H1 (cell line): Measurements from ENCODE around the gene TOM1L2. TPM values are rescaled to one million over a fixed set of nuclear protein-coding genes. Genes with fewer than 3 reads are reported as not detected.
A peak's percentile ranks its signal among the peaks of the same experiment; 100 is the strongest.

ENCODE experiments used
- CTCF ChIA-PET: fragments of 300-600 bp; sonication (Branson Sonifier 250); formaldehyde crosslinking; loops from one replicate; lab custom pipeline; 2021; ENCODE audit not compliant: partially characterized antibody; lab: Charles Lee
- POLR2A ChIA-PET: fragments of 300-600 bp; sonication (Branson Sonifier 250); formaldehyde crosslinking; loops from one replicate; lab custom pipeline; 2021; ENCODE audit warnings: inconsistent platforms; ENCODE audit not compliant: partially characterized antibody; lab: Charles Lee
- DNase-seq, 2 experiments: peaks; one replicate each; pipeline versions ENCODE4 v3.0.0 to v3.0.0-alpha.2; 2010 to 2022; ENCODE audit warnings: low spot score in 2 of 2, low read depth in 1 of 2, mixed read lengths in 1 of 2
- FAIRE-seq: peaks from 2 replicates; lab custom pipeline; 2011; peaks lifted over from hg19 to GRCh38; lab: Jason Lieb, UNC
- H2AFZ ChIP-seq: 2 replicates; pipeline ENCODE4 v1.8.1; 2012; ENCODE audit warnings: low read length, inconsistent platforms
- H2AK5ac ChIP-seq: 2 replicates; pipeline ENCODE4 v1.6.1; 2013; ENCODE audit warnings: low read depth, low read length
- H2BK120ac ChIP-seq: replicated peaks from 2 replicates; pipeline ENCODE3; 2013; ENCODE audit warnings: low read depth, low read length, inconsistent platforms
- H2BK12ac ChIP-seq: 2 replicates; pipeline ENCODE4 v1.6.1; 2013; ENCODE audit warnings: low read depth, low read length
- H2BK15ac ChIP-seq: 2 replicates; pipeline ENCODE4 v1.6.1; 2013; ENCODE audit warnings: low read length
- H2BK20ac ChIP-seq: 2 replicates; pipeline ENCODE4 v1.6.1; 2013; ENCODE audit warnings: low read length
- H2BK5ac ChIP-seq: 2 replicates; pipeline ENCODE4 v1.6.1; 2013; ENCODE audit warnings: low read depth, low read length
- H3K14ac ChIP-seq: 2 replicates; pipeline ENCODE4 v1.6.1; 2013; ENCODE audit warnings: inconsistent platforms; ENCODE audit not compliant: insufficient read length
- H3K18ac ChIP-seq: 2 replicates; pipeline ENCODE4 v1.6.1; 2013; ENCODE audit warnings: low read length; ENCODE audit errors: extremely low read depth
- H3K23ac ChIP-seq: 2 replicates; pipeline ENCODE4 v1.6.1; 2013; ENCODE audit warnings: inconsistent platforms; ENCODE audit not compliant: insufficient read length
- H3K23me2 ChIP-seq: 2 replicates; pipeline ENCODE4 v1.6.1; 2013; ENCODE audit warnings: low read depth, low read length
- H3K27ac ChIP-seq: 2 replicates; pipeline ENCODE4 v1.6.1; 2011; ENCODE audit warnings: low read depth, low read length, inconsistent platforms
- H3K27me3 ChIP-seq, 4 experiments: replicated peaks in 1 of 4; 1 replicate in 1 of 4; 2 replicates in 3 of 4; pipeline versions ENCODE4 v1.6.1 to v1.8.1; 2011 to 2013; ENCODE audit warnings: low read length in 3 of 4, mild to moderate bottlenecking in 3 of 4, inconsistent platforms in 2 of 4, mixed read lengths in 2 of 4, moderate library complexity in 1 of 4; ENCODE audit not compliant: control insufficient read depth in 3 of 4, insufficient read depth in 3 of 4; ENCODE audit errors: extremely low read depth in 1 of 4
- H3K36me3 ChIP-seq, 4 experiments: 2 replicates each; pipeline versions ENCODE4 v1.6.1 to v1.8.1; 2011 to 2013; ENCODE audit warnings: mild to moderate bottlenecking in 4 of 4, low read length in 3 of 4, moderate library complexity in 2 of 4, control low read depth in 1 of 4, inconsistent platforms in 1 of 4; ENCODE audit not compliant: insufficient read depth in 4 of 4, control insufficient read depth in 2 of 4
- H3K4ac ChIP-seq: replicated peaks from 2 replicates; pipeline ENCODE3; 2013; ENCODE audit warnings: low read length, low read depth, mixed read lengths, inconsistent platforms; ENCODE audit not compliant: insufficient read length
- H3K4me1 ChIP-seq, 4 experiments: replicated peaks in 1 of 4; 1 replicate in 1 of 4; 2 replicates in 3 of 4; pipeline versions ENCODE4 v1.6.1 to v1.8.1; 2011 to 2013; ENCODE audit warnings: low read length in 3 of 4, inconsistent platforms in 2 of 4, mixed read lengths in 1 of 4; ENCODE audit not compliant: insufficient read depth in 4 of 4, control insufficient read depth in 3 of 4
- H3K4me2 ChIP-seq, 2 experiments: 2 replicates each; pipeline versions ENCODE4 v1.6.1 to v1.8.1; 2011 to 2013; ENCODE audit warnings: low read depth in 2 of 2, low read length in 2 of 2, control low read depth in 1 of 2, inconsistent platforms in 1 of 2, mild to moderate bottlenecking in 1 of 2; ENCODE audit not compliant: insufficient read depth in 1 of 2
- H3K4me3 ChIP-seq, 4 experiments: fragments of 200-600, 300-600 bp in 1 of 4; sonication (generic), shearing (Covaris generic), sonication (Bioruptor Twin) in 1 of 4; 2 replicates each; pipeline versions ENCODE4 v1.5.1 to v1.8.1; 2011 to 2016; ENCODE audit warnings: low read length in 4 of 4, low read depth in 3 of 4, control low read depth in 2 of 4, inconsistent platforms in 2 of 4, mild to moderate bottlenecking in 2 of 4, mixed read lengths in 1 of 4, moderate library complexity in 1 of 4; ENCODE audit not compliant: insufficient read depth in 2 of 4; ENCODE audit errors: extremely low read depth in 1 of 4
- H3K56ac ChIP-seq: replicated peaks from 2 replicates; pipeline ENCODE3; 2013; ENCODE audit warnings: low read depth, mild to moderate bottlenecking, mixed read lengths, low read length, inconsistent platforms; ENCODE audit not compliant: insufficient read length
- H3K79me1 ChIP-seq: 2 replicates; pipeline ENCODE4 v1.6.1; 2013; ENCODE audit warnings: low read depth, low read length, control low read depth
- H3K79me2 ChIP-seq, 2 experiments: 2 replicates each; pipeline versions ENCODE4 v1.6.1 to v1.8.1; 2012 to 2013; ENCODE audit warnings: low read length in 2 of 2, mild to moderate bottlenecking in 2 of 2, inconsistent platforms in 1 of 2; ENCODE audit not compliant: insufficient read depth in 2 of 2, control insufficient read depth in 1 of 2
- H3K9ac ChIP-seq, 4 experiments: replicated peaks in 1 of 4; 1 replicate in 1 of 4; 2 replicates in 3 of 4; pipeline versions ENCODE4 v1.6.1 to v1.8.1; 2011 to 2013; ENCODE audit warnings: low read depth in 3 of 4, low read length in 3 of 4, control low read depth in 2 of 4, mild to moderate bottlenecking in 2 of 4, moderate library complexity in 2 of 4, inconsistent platforms in 1 of 4; ENCODE audit errors: extremely low read depth in 1 of 4
- H3K9me3 ChIP-seq, 2 experiments: 2 replicates each; pipeline versions ENCODE4 v1.6.1 to v1.8.1; 2012 to 2013; ENCODE audit warnings: mild to moderate bottlenecking in 2 of 2, moderate library complexity in 2 of 2, control low read depth in 1 of 2, inconsistent platforms in 1 of 2, low read depth in 1 of 2, low read length in 1 of 2, mixed read lengths in 1 of 2; ENCODE audit not compliant: insufficient read depth in 2 of 2
- H4K20me1 ChIP-seq, 2 experiments: replicated peaks in 1 of 2; 2 replicates each; pipeline versions ENCODE3 to v1.8.1; 2011 to 2013; ENCODE audit warnings: inconsistent platforms in 2 of 2, low read length in 2 of 2, mild to moderate bottlenecking in 1 of 2; ENCODE audit not compliant: insufficient read depth in 2 of 2, control insufficient read depth in 1 of 2
- H4K5ac ChIP-seq: 2 replicates; pipeline ENCODE4 v1.6.1; 2013; ENCODE audit warnings: low read length, low read depth, mixed read lengths, inconsistent platforms; ENCODE audit not compliant: insufficient read length
- H4K8ac ChIP-seq: 2 replicates; pipeline ENCODE4 v1.8.0; 2013; ENCODE audit warnings: mild to moderate bottlenecking, moderate library complexity, low read length, inconsistent platforms; ENCODE audit not compliant: insufficient read depth; ENCODE audit errors: extremely low read depth
- H4K91ac ChIP-seq: replicated peaks from 2 replicates; pipeline ENCODE3; 2013; ENCODE audit warnings: low read length, mixed read lengths, inconsistent platforms; ENCODE audit not compliant: insufficient read length
- EZH2 ChIP-seq: fragments of 200-600 bp; sonication (generic); IDR thresholded peaks from 2 replicates; pipeline ENCODE4 v1.7.1; 2012; ENCODE audit warnings: low read depth, mild to moderate bottlenecking, moderate library complexity, low read length, inconsistent platforms; ENCODE audit not compliant: severe bottlenecking
- KDM4A ChIP-seq: IDR thresholded peaks from one replicate; pipeline ENCODE4 v1.7.1; 2012; ENCODE audit warnings: low read depth, mild to moderate bottlenecking, moderate library complexity, low read length, inconsistent platforms; ENCODE audit not compliant: severe bottlenecking
- MAX ChIP-seq: IDR thresholded peaks from 2 replicates; pipeline ENCODE4 v1.6.1; 2012; ENCODE audit warnings: inconsistent platforms
- NRF1 ChIP-seq: IDR thresholded peaks from 2 replicates; pipeline ENCODE4 v1.6.1; 2011; ENCODE audit warnings: mild to moderate bottlenecking, low read depth, low read length, improper control_type of control experiment
- SIX5 ChIP-seq: IDR thresholded peaks from 2 replicates; pipeline ENCODE4 v1.6.1; 2011; ENCODE audit warnings: mild to moderate bottlenecking, low read depth, low read length
- polyA plus RNA-seq, 7 experiments: library from polyadenylated mRNA; depleted of rRNA in 3 of 7; stranded (reverse) in 5 of 7; unstranded in 2 of 7; fragments of >200 nt in 5 of 7; fragments of 200-250 nt in 2 of 7; gene quantifications; 1 replicate in 5 of 7; 2 replicates in 1 of 7; 4 replicates in 1 of 7; pipeline versions ENCODE4 v1.2.1 to v1.2.3, GENCODE V29; 2011 to 2013; ENCODE audit warnings: missing spikeins in 2 of 7, mixed read lengths in 2 of 7
- total RNA-seq: library from RNA; stranded (reverse); fragmentation: NEBNext Ultra II Directional; extraction: Animal tissue kit (Norgen Biotek cat#: 25700); gene quantifications from 2 replicates; pipeline ENCODE4 v1.2.1, GENCODE V29; 2021

Gene TOM1L2
- total and polyA plus RNA-seq, 2 of the 8 experiments (the other 6 are each of a cell fraction or from before 2014, with no cell fraction given), result 2.0 to 3.4 TPM

- Histone ChIP-seq H4K5ac (no peak overlapping the region), H4K91ac (no peak overlapping the region), H2AFZ (no peak overlapping the region), H2BK5ac (no peak overlapping the region), H3K4me1 (peaks cover 3 to 16% (median 12%) of the 10 kb centered on the region in 4 experiments), H2BK120ac (no peak overlapping the region), H3K36me3 (no peaks in the 10 kb centered on the region), H3K14ac (no peak overlapping the region), H3K23ac (no peak overlapping the region), H2BK20ac (no peak overlapping the region), H3K9ac (no peak overlapping the region), H3K4me2 (peak overlapping the region in 1 of 2 experiments; percentile 24; a peak in 1 of 4 replicates), H3K18ac (no peak overlapping the region), H4K8ac (no peak overlapping the region), H2BK12ac (no peak overlapping the region), H3K56ac (no peak overlapping the region), H3K9me3 (no peaks in the 10 kb centered on the region), H3K27me3 (no peaks in the 10 kb centered on the region), H3K4me3 (no peak overlapping the region), H3K4ac (no peak overlapping the region), H3K27ac (no peak overlapping the region), H4K20me1 (no peaks in the 10 kb centered on the region), H3K79me1 (no peaks in the 10 kb centered on the region), H2AK5ac (no peak overlapping the region), H2BK15ac (no peak overlapping the region), H3K23me2 (no peaks in the 10 kb centered on the region), H3K79me2 (no peaks in the 10 kb centered on the region)
- POLR2A ChIA-PET, result interaction anchor here (1.2 to 1.3 kb wide), 3 partner anchors 11 to 110 kb away, joined by 3 to 4 read pairs (median 4); no protein-coding TSS in a partner anchor
- CTCF ChIA-PET, result interaction anchor here (0.7 to 4.3 kb wide), 8 partner anchors 8 to 54 kb away, joined by 3 to 15 read pairs (median 4); partner anchors contain the start of gene TOM1L2
- no peak for FAIRE-seq
- DNase-seq, result no peak
- TF ChIP-seq MAX (no peak), EZH2 (no peak), SIX5 (no peak), KDM4A (no peak), NRF1 (no peak)
These were observed 29.4 kb downstream of the TOM1L2 start for GRCh38 chr17:17942846-17943245.
